K562 (cell line): ENCODE data around the gene FHIT. TPM values are rescaled to one million over a fixed set of nuclear protein-coding genes. Genes with fewer than 3 reads are reported as not detected.

Source experiments
- ATAC-seq: fragments of 200-7000 bp; cut with Tn5 transposase; 3 replicates; pipeline ENCODE4 v1.9.1; 2020; ENCODE audit warnings: moderate library complexity
- BruUV-seq: library from RNA; stranded (reverse); fragments of 400-500 nt; replicated peaks from 2 replicates; lab custom pipeline; 2021; lab: Mats Ljungman, UMichigan
- CTCF ChIA-PET: fragments of 300-600 bp; formaldehyde crosslinking; extraction: SDS; loops from one replicate; lab custom pipeline; 2021; ENCODE audit warnings: low intra/inter-chr PET ratio; lab: Yijun Ruan, JAX
- POLR2A ChIA-PET: fragments of 300-600, 350-650 bp; sonication (Branson Sonifier 250); formaldehyde crosslinking; extraction: SDS; loops from one replicate; lab custom pipeline; 2021; ENCODE audit warnings: antibody characterized with exemption, inconsistent platforms; lab: Yijun Ruan, JAX
- DNase-seq, 4 experiments: peaks; one replicate each; pipeline versions ENCODE4 v3.0.0 to v3.0.0-alpha.2; 2011 to 2018; ENCODE audit warnings: low spot score in 3 of 4, mixed read lengths in 3 of 4; ENCODE audit errors: extremely low read depth in 1 of 4
- FAIRE-seq: peaks from 2 replicates; lab custom pipeline; 2011; peaks lifted over from hg19 to GRCh38; lab: Jason Lieb, UNC
- H2AFZ ChIP-seq: 2 replicates; pipeline ENCODE4 v1.6.0; 2011; ENCODE audit warnings: low read depth, low read length, control low read depth, inconsistent platforms
- H3K27ac ChIP-seq: fragments of 200-600 bp; 3 replicates; pipeline ENCODE4 v1.8.0; 2011; ENCODE audit warnings: low read depth, mild to moderate bottlenecking, control low read depth, inconsistent platforms, low read length, moderate library complexity, mixed read lengths; ENCODE audit errors: extremely low read depth
- H3K27me3 ChIP-seq, 2 experiments: fragments of 300-600 bp in 1 of 2; 2 replicates in 1 of 2; 3 replicates in 1 of 2; pipeline versions ENCODE4 v1.6.0 to v1.8.0; 2011; ENCODE audit warnings: inconsistent platforms in 2 of 2, low read length in 2 of 2, mild to moderate bottlenecking in 1 of 2, mixed read lengths in 1 of 2, moderate library complexity in 1 of 2; ENCODE audit not compliant: control insufficient read depth in 2 of 2, insufficient read depth in 2 of 2
- H3K36me3 ChIP-seq: fragments of 300-600 bp; 3 replicates; pipeline ENCODE4 v1.8.0; 2011; ENCODE audit warnings: mild to moderate bottlenecking, low read length, inconsistent platforms; ENCODE audit not compliant: control insufficient read depth, insufficient read depth
- H3K4me1 ChIP-seq, 2 experiments: fragments of 200-600 bp in 1 of 2; replicated peaks in 1 of 2; 2 replicates in 1 of 2; 3 replicates in 1 of 2; pipeline versions ENCODE4 v1.5.1 to v1.8.0; 2011; ENCODE audit warnings: inconsistent platforms in 2 of 2, low read length in 2 of 2, mild to moderate bottlenecking in 1 of 2, mixed read lengths in 1 of 2, moderate library complexity in 1 of 2; ENCODE audit not compliant: control insufficient read depth in 2 of 2, insufficient read depth in 2 of 2
- H3K4me2 ChIP-seq: 2 replicates; pipeline ENCODE4 v1.6.1; 2011; ENCODE audit warnings: low read length, control low read depth, inconsistent platforms, mixed read lengths; ENCODE audit not compliant: insufficient read depth
- H3K4me3 ChIP-seq: fragments of 200-600 bp; sonication (generic), shearing (Covaris generic); 2 replicates; pipeline ENCODE4 v1.5.1; 2016; ENCODE audit warnings: control low read depth, inconsistent platforms
- H3K79me2 ChIP-seq: fragments of 200-600 bp; 3 replicates; pipeline ENCODE4 v1.8.0; 2011; ENCODE audit warnings: low read length, inconsistent platforms; ENCODE audit not compliant: control insufficient read depth, insufficient read depth
- H3K9ac ChIP-seq, 2 experiments: 2 replicates each; pipeline versions ENCODE4 v1.6.0 to v1.6.1; 2011; ENCODE audit warnings: low read depth in 2 of 2, low read length in 2 of 2, control low read depth in 1 of 2, inconsistent platforms in 1 of 2, mild to moderate bottlenecking in 1 of 2, mixed read lengths in 1 of 2; ENCODE audit not compliant: insufficient read depth in 1 of 2
- H3K9me1 ChIP-seq: one replicate; pipeline ENCODE4 v1.6.0; 2011; ENCODE audit warnings: inconsistent platforms, mild to moderate bottlenecking, low read length, moderate library complexity; ENCODE audit not compliant: control insufficient read depth, insufficient read depth
- H3K9me3 ChIP-seq: replicated peaks from 2 replicates; pipeline ENCODE4 v1.5.1; 2011; ENCODE audit warnings: low read depth, low read length, inconsistent platforms; ENCODE audit not compliant: control insufficient read depth, insufficient read depth
- H4K20me1 ChIP-seq: replicated peaks from 2 replicates; pipeline ENCODE4 v1.6.1; 2011; ENCODE audit warnings: low read length, inconsistent platforms, mixed read lengths; ENCODE audit not compliant: control insufficient read depth, insufficient read depth
- EP400 ChIP-seq: fragments of 450-650 bp; IDR thresholded peaks from 2 replicates; pipeline ENCODE4 v1.6.1; 2017; ENCODE audit warnings: antibody characterized with exemption, mild to moderate bottlenecking, moderate library complexity
- JUND ChIP-seq, 2 experiments: IDR thresholded peaks; 2 replicates in 1 of 2; 3 replicates in 1 of 2; pipeline ENCODE4 v1.6.1; 2011; ENCODE audit warnings: borderline replicate concordance in 2 of 2, low read depth in 2 of 2, low read length in 2 of 2, improper control_type of control experiment in 1 of 2, missing biosample characterization in 1 of 2, missing genetic modification characterization in 1 of 2, missing genetic modification reagents in 1 of 2
- NR4A1 ChIP-seq, 2 experiments: fragments of 250-450 bp in 1 of 2; fragments of 450-650 bp in 1 of 2; sonication (Bioruptor Pico) in 1 of 2; IDR thresholded peaks; 2 replicates each; pipeline versions ENCODE4 v1.4.0 to v1.6.1; 2016 to 2020; ENCODE audit warnings: mild to moderate bottlenecking in 2 of 2, missing compliant biosample characterization in 1 of 2, missing genetic modification characterization in 1 of 2, moderate library complexity in 1 of 2
- WGBS: fragments of 100-300 bp; shearing (Covaris generic); methylation state at CpG from one replicate; pipeline ENCODE4 v1.1.6; 2016; ENCODE audit warnings: low coverage, mixed read lengths; ENCODE audit not compliant: insufficient coverage; ENCODE audit errors: missing lambda C conversion rate; 5-methylcytosine and 5-hydroxymethylcytosine counted together
- in situ Hi-C: fragments of 300-500 bp; cut with MboI; formaldehyde crosslinking; loops from 4 replicates; pipeline ENCODE4 v1.15.0; 2018; ENCODE audit warnings: inconsistent platforms, mixed read lengths
- intact Hi-C: fragments of 100-400 bp; cut with micrococcal nuclease; formaldehyde crosslinking; loops from 2 replicates; pipeline ENCODE4 v1.14.2; 2022
- polyA plus RNA-seq, 8 experiments: library from polyadenylated mRNA; depleted of rRNA in 4 of 8; stranded (reverse) in 5 of 8; unstranded in 3 of 8; fragments of >200 nt; fragmentation: Nextera tagmentation in 2 of 8; fragmentation: Illumina TruSeq in 1 of 8; extraction: Ambion mirVana in 2 of 8; extraction: Trizol in 1 of 8; gene quantifications; 2 replicates each; pipeline versions ENCODE4 v1.2.1 to v1.2.3, GENCODE V29; 2011 to 2014; ENCODE audit warnings: inconsistent platforms in 1 of 8, missing spikeins in 1 of 8
- total RNA-seq, 7 experiments: library from RNA; depleted of rRNA in 6 of 7; stranded (reverse); fragments of >200 nt in 6 of 7; fragmentation: Illumina TruSeq in 2 of 7; extraction: Trizol in 2 of 7; gene quantifications; 2 replicates each; pipeline versions ENCODE4 v1.2.1 to v1.2.3, GENCODE V29; 2011 to 2021; ENCODE audit warnings: low replicate concordance in 1 of 7
- TF ChIP-seq, protein P1 (sequence below): fragments of 450-650 bp; formaldehyde crosslinking; IDR thresholded peaks from 2 replicates; pipeline ENCODE4 v1.4.0; 2020; ENCODE audit warnings: mild to moderate bottlenecking, moderate library complexity

Gene FHIT
- total and polyA plus RNA-seq, 9 of the 15 experiments (the other 6 are each of a cell fraction or from before 2014, with no cell fraction given), result 1.7 to 9.1 (median 4.3) TPM

DNA sequence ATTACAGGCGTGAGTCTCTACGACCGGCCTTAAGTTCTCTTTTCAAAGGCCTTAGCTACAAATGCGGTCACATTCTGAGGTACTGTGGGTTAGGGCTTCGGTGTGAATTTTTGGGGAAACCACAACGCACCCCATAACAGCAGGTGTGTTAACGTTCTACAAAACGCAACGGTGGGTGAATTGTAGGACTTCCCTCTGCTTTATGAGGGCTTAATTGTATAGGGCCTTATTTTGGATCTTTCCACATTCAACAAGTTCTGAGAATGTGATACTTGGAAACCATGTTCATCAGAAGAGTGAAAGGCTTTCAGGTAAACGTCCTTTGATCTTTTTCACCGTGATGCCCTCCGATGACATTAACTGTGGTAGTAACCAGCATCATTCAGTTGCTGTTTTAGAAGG is 1202.8 kb downstream of the FHIT start:
- no peak overlapping the region for H3K27ac ChIP-seq
- ATAC-seq, result no peak
- no peak overlapping the region for H3K9ac ChIP-seq
- H3K4me1 ChIP-seq, result no peaks in the 10 kb centered on the region
- no peaks in the 10 kb centered on the region for H3K9me3 ChIP-seq
- TF ChIP-seq, protein P1, sequence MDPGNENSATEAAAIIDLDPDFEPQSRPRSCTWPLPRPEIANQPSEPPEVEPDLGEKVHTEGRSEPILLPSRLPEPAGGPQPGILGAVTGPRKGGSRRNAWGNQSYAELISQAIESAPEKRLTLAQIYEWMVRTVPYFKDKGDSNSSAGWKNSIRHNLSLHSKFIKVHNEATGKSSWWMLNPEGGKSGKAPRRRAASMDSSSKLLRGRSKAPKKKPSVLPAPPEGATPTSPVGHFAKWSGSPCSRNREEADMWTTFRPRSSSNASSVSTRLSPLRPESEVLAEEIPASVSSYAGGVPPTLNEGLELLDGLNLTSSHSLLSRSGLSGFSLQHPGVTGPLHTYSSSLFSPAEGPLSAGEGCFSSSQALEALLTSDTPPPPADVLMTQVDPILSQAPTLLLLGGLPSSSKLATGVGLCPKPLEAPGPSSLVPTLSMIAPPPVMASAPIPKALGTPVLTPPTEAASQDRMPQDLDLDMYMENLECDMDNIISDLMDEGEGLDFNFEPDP, result no peak
- TF ChIP-seq NR4A1 (CRISPR knock-in tag; IDR thresholded peaks at IDR 0.05) (no peak), NR4A1 (tag; IDR thresholded peaks at IDR 0.05) (no peak), EP400 (no peak), JUND (IDR thresholded peaks at IDR 0.05; ENCODE audit: borderline replicate concordance, low read depth, low read length) (no peak), JUND (tag; IDR thresholded peaks at IDR 0.05; ENCODE audit: borderline replicate concordance, low read depth, low read length) (no peak)
- H3K79me2 ChIP-seq, result no peaks in the 10 kb centered on the region
- ChIA-PET CTCF (no interaction called here), POLR2A (interaction anchor here (0.7 kb wide), 1 partner anchor 407 kb away, joined by 3 read pairs; no protein-coding TSS in a partner anchor)
- DNase-seq, result no peak
- H3K4me2 ChIP-seq, result no peak overlapping the region
- no peaks in the 10 kb centered on the region for H4K20me1 ChIP-seq
- no peaks in the 10 kb centered on the region for H3K27me3 ChIP-seq
- H2AFZ ChIP-seq, result no peak overlapping the region
- intact Hi-C loops, result no loop called here
- no peak for FAIRE-seq
- H3K4me3 ChIP-seq, result no peak overlapping the region
- in situ Hi-C loops, result no loop called here
- WGBS, result 80% methylated on average over 1 of the region's 12 CpGs
- no peaks in the 10 kb centered on the region for H3K9me1 ChIP-seq
- BruUV-seq, result no TSS peak
- H3K36me3 ChIP-seq, result no peaks in the 10 kb centered on the region
